A549 (cell line): ENCODE measurements around the gene UNC13C.

Experiments
- CEBPB ChIP-seq, 2 experiments: fragments of >200 bp in 1 of 2; sonication (Bioruptor Twin) in 1 of 2; formaldehyde crosslinking in 1 of 2; IDR thresholded peaks; 2 replicates each; pipeline ENCODE4 v1.6.1; 2012 to 2016
- EP300 ChIP-seq, 2 experiments: fragments of >200 bp; sonication (Bioruptor Twin); formaldehyde crosslinking; IDR thresholded peaks; 2 replicates in 1 of 2; 3 replicates in 1 of 2; pipeline ENCODE4 v1.6.1; 2016 to 2017
- HOXB13 ChIP-seq: fragments of 250-450 bp; sonication (Bioruptor Pico); IDR thresholded peaks from 2 replicates; pipeline ENCODE4 v1.5.0; 2020; ENCODE audit warnings: low read depth, mild to moderate bottlenecking, moderate library complexity
- HOXB5 ChIP-seq: fragments of 250-450 bp; sonication (Bioruptor Pico); IDR thresholded peaks from 2 replicates; pipeline ENCODE4 v1.5.0; 2020; ENCODE audit warnings: mild to moderate bottlenecking, moderate library complexity
- JUN ChIP-seq, 2 experiments: fragments of >200 bp; sonication (Bioruptor Twin); formaldehyde crosslinking; IDR thresholded peaks; 2 replicates in 1 of 2; 3 replicates in 1 of 2; pipeline ENCODE4 v1.6.1; 2016 to 2017
- MAZ ChIP-seq: fragments of 150-350 bp; IDR thresholded peaks from 2 replicates; pipeline ENCODE4 v1.6.1; 2014; ENCODE audit warnings: antibody characterized with exemption, low read depth, low read length, borderline replicate concordance
- POLR2A ChIP-seq: IDR thresholded peaks from 2 replicates; pipeline ENCODE4 v1.6.1; 2012; ENCODE audit warnings: mild to moderate bottlenecking, low read length
- RARB ChIP-seq: fragments of 250-450 bp; sonication (Bioruptor Pico); IDR thresholded peaks from 2 replicates; pipeline ENCODE4 v1.8.0; 2021; ENCODE audit warnings: mild to moderate bottlenecking, moderate library complexity
- RCOR1 ChIP-seq: fragments of 150-350 bp; IDR thresholded peaks from 2 replicates; pipeline ENCODE4 v1.6.1; 2014; ENCODE audit warnings: antibody characterized with exemption, low read length, low read depth
- TF ChIP-seq, protein P1 (sequence below): fragments of >200 bp; sonication (Bioruptor Twin); formaldehyde crosslinking; IDR thresholded peaks from 3 replicates; pipeline ENCODE4 v1.5.1; 2016
- TF ChIP-seq, protein P2 (sequence below): IDR thresholded peaks from 2 replicates; pipeline ENCODE4 v1.6.1; 2012
- TF ChIP-seq, protein P3 (sequence below): IDR thresholded peaks from 2 replicates; pipeline ENCODE4 v1.6.1; 2012; ENCODE audit warnings: low read depth, borderline replicate concordance
- TF ChIP-seq, protein P4 (sequence below): IDR thresholded peaks from 2 replicates; pipeline ENCODE4 v1.6.1; 2012

GRCh38 chr15:54482251-54482650, 504.0 kb downstream of the UNC13C start:
- TF ChIP-seq, protein P1, sequence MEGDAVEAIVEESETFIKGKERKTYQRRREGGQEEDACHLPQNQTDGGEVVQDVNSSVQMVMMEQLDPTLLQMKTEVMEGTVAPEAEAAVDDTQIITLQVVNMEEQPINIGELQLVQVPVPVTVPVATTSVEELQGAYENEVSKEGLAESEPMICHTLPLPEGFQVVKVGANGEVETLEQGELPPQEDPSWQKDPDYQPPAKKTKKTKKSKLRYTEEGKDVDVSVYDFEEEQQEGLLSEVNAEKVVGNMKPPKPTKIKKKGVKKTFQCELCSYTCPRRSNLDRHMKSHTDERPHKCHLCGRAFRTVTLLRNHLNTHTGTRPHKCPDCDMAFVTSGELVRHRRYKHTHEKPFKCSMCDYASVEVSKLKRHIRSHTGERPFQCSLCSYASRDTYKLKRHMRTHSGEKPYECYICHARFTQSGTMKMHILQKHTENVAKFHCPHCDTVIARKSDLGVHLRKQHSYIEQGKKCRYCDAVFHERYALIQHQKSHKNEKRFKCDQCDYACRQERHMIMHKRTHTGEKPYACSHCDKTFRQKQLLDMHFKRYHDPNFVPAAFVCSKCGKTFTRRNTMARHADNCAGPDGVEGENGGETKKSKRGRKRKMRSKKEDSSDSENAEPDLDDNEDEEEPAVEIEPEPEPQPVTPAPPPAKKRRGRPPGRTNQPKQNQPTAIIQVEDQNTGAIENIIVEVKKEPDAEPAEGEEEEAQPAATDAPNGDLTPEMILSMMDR, result no peak
- TF ChIP-seq, protein P2, sequence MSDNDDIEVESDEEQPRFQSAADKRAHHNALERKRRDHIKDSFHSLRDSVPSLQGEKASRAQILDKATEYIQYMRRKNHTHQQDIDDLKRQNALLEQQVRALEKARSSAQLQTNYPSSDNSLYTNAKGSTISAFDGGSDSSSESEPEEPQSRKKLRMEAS, result no peak
- TF ChIP-seq, protein P3, sequence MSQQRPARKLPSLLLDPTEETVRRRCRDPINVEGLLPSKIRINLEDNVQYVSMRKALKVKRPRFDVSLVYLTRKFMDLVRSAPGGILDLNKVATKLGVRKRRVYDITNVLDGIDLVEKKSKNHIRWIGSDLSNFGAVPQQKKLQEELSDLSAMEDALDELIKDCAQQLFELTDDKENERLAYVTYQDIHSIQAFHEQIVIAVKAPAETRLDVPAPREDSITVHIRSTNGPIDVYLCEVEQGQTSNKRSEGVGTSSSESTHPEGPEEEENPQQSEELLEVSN, result no peak
- TF ChIP-seq MAZ (no peak), EP300 (IDR thresholded peaks at IDR 0.05) (no peak), POLR2A (no peak), CEBPB (IDR thresholded peaks at IDR 0.05) (no peak), HOXB13 (CRISPR knock-in tag) (no peak), JUN (IDR thresholded peaks at IDR 0.05) (no peak), RCOR1 (no peak), HOXB5 (CRISPR knock-in tag) (no peak), RARB (CRISPR knock-in tag) (no peak)
- TF ChIP-seq, protein P4, sequence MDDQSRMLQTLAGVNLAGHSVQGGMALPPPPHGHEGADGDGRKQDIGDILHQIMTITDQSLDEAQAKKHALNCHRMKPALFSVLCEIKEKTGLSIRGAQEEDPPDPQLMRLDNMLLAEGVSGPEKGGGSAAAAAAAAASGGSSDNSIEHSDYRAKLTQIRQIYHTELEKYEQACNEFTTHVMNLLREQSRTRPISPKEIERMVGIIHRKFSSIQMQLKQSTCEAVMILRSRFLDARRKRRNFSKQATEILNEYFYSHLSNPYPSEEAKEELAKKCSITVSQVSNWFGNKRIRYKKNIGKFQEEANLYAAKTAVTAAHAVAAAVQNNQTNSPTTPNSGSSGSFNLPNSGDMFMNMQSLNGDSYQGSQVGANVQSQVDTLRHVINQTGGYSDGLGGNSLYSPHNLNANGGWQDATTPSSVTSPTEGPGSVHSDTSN, result no peak
